DLD1 (cell line): Measurements from ENCODE around the gene TMEM214.

Source experiments
- in situ Hi-C: cut with HindIII; loops from 2 replicates; pipeline ENCODE4 v1.10.0; 2017; ENCODE audit warnings: low sequenced_read_pairs

Gene TMEM214

DNA sequence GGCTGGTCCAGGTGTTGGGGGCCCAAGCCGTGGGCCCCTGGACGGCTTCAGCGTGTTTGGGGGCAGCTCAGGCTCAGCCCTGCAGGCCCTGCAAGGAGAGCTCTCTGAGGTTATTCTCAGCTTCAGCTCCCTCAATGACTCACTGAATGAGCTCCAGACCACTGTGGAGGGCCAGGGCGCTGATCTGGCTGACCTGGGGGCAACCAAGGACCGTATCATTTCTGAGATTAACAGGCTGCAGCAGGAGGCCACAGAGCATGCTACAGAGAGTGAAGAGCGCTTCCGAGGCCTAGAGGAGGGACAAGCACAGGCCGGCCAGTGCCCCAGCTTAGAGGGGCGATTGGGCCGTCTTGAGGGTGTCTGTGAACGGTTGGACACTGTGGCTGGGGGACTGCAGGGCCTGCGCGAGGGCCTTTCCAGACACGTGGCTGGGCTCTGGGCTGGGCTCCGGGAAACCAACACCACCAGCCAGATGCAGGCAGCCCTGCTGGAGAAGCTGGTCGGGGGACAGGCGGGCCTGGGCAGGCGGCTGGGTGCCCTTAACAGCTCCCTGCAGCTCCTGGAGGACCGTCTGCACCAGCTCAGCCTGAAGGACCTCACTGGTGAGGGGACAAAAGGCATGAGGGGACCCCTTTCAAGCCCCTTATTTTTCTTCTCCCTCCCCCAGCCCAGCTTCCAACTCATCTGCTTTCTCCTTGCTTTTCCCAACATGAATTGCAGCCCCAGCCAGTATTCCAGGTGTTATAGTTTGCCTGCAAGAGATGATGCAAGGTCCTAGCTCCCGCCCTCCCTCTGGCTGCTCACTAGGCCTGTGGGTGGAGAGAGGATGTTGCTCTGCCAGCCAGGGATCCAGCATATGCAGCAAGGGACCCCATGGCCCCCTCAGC, 50.9 kb downstream of the TMEM214 start:
- in situ Hi-C loops, result no loop called here

DNA sequence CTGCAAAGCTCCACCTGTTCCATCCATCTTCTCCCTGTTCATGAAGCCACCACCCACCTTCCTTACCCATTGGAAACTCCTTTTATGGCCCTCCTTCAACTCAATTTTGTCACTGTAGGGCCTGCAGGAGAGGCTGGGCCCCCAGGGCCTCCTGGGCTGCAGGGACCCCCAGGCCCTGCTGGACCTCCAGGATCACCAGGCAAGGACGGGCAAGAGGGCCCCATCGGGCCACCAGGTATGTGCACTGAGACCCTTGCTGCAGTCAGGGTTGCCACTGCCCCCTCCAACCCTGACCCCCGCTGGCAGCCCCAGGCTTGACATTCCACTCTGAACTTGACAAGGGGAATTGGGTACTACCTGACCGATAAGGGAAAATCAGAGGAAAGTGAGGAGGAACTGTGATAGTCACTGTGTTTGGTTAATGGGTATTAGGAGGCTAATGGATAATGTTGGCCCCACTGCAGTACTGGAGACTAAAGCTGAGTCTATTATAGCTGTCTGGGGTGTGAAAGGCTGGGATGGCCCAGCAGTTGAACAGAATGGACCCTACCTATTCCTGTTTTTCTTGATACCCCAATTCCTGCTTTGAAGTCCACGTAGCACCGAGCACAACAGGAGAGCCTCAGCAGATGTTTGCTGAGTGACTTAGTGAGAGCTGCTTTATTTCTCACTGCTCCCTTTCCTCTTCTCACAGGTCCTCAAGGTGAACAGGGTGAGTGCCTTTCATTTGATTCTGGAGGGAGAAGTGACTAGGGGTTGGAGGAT, 51.7 kb downstream of the TMEM214 start:
- in situ Hi-C loops, result no loop called here

DNA sequence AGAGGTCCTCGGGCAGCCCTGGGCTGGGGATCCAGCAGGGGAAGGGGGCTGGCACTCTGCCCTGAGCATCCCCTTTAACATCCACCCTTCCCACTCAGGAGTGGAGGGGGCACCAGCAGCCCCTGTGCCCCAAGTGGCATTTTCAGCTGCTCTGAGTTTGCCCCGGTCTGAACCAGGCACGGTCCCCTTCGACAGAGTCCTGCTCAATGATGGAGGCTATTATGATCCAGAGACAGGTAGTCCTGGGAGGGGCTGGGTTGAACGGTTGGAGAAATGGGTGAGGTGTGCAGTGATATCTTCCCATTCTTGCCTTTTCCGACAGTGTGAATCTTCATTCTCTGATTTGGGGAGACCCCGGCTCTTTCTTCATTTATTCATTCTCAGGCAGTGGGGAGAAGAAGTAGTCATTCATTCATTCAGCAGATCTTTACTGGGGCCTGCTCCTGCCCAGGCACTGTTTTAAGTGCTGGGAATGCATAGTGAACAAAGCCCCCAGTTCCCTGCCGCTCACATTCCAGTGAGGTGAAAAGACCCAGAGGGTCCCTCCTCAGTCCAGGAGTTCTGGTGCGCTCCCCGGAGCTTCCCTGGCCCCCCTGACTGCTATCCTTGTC, 52.4 kb downstream of the TMEM214 start:
- in situ Hi-C loops, result no loop called here

DNA sequence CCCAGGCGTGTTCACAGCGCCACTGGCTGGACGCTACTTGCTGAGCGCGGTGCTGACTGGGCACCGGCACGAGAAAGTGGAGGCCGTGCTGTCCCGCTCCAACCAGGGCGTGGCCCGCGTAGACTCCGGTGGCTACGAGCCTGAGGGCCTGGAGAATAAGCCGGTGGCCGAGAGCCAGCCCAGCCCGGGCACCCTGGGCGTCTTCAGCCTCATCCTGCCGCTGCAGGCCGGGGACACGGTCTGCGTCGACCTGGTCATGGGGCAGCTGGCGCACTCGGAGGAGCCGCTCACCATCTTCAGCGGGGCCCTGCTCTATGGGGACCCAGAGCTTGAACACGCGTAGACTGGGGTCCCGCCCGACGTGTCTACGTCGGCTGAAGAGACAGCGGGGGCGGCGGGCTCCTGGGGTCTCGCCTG, 52.9 kb downstream of the TMEM214 start:
- in situ Hi-C loops, result no loop called here

DNA sequence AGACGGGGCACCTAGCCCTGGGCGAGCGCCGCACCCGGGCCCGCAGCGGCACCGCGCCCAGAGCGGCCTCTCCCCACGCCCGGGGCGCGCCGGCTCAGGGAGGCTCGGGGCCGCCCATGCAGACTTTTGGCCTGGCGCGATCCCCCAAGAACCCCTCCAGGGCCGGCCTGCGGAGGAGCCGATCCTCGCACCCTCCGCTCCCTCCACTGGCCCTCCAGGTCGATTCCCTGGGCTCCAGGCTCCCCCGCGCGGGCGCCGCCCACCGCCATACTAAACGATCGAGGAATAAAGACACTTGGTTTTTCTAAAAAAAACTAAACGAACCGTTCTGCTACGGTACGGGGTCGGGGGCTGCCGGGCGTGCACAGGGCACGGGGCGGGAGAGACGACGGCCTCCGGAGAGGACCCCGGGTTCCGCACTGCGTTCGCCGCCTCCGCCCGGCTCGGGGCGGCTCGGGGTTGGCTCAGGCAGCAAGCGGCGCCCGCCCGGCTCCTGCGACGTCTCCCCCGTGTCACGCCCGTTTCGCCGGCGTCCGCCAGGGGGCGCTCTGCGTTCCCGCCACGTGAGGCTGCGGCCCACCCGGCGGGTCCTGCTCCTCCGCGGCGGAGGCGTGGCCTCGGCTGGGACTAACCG, 53.4 kb downstream of the TMEM214 start:
- in situ Hi-C loops, result no loop called here

DNA sequence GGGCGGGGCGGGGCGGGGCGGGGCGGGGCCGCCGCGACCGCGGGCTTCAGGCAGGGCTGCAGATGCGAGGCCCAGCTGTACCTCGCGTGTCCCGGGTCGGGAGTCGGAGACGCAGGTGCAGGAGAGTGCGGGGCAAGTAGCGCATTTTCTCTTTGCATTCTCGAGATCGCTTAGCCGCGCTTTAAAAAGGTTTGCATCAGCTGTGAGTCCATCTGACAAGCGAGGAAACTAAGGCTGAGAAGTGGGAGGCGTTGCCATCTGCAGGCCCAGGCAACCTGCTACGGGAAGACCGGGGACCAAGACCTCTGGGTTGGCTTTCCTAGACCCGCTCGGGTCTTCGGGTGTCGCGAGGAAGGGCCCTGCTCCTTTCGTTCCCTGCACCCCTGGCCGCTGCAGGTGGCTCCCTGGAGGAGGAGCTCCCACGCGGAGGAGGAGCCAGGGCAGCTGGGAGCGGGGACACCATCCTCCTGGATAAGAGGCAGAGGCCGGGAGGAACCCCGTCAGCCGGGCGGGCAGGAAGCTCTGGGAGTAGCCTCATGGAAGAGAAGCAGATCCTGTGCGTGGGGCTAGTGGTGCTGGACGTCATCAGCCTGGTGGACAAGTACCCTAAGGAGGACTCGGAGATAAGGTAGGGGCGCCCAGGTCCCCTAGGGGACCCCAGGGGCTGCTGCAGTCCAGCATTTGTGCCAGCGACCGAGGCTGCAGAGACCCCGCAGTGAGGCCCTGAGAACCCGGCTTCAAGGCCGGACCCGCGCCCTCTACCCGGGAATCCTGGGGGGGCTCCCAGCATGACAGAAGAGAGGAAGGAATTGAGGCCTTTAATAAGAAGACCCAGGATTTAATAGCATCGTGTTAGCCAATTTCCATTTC, 54.2 kb downstream of the TMEM214 start, which contains the start of gene KHK:
Gene KHK (plus strand): TSS at position 49 of the 870 bp plus-strand sequence. CDS start 488 bp downstream, at position 537.
- in situ Hi-C loops, result no loop called here

DNA sequence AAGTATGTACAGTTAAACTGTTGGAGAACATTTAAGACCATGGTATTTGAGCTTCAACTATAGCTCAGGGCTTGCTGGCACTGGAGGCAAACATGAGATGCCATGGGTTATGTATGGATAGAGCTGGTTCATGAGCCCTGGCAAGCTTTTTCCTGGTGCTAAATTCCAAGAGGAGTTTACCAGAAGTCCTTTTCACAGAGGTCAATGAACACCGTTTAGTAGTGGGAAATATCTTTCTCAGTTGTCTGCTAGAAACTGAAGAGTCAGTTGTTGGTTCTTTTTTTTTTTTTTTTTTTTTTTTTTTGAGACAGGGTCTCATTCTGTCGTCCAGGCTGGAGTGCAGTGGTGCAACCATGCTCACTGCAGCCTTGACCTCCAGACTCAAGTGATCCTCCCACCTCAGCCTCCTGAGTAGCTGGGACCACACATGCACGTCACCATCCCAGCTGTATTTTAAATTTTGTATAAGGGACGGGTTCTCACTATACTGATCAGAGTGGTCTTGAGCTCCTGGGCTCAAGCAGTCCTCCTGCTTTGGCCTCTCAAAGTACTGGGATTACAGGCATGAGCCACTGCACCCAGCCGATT, 55.2 kb downstream of the TMEM214 start:
- in situ Hi-C loops, result no loop called here

- in situ Hi-C loops, result no loop called here
Observed at GRCh38 chr2:27088634-27089033, 55.9 kb downstream of the TMEM214 start.

DNA sequence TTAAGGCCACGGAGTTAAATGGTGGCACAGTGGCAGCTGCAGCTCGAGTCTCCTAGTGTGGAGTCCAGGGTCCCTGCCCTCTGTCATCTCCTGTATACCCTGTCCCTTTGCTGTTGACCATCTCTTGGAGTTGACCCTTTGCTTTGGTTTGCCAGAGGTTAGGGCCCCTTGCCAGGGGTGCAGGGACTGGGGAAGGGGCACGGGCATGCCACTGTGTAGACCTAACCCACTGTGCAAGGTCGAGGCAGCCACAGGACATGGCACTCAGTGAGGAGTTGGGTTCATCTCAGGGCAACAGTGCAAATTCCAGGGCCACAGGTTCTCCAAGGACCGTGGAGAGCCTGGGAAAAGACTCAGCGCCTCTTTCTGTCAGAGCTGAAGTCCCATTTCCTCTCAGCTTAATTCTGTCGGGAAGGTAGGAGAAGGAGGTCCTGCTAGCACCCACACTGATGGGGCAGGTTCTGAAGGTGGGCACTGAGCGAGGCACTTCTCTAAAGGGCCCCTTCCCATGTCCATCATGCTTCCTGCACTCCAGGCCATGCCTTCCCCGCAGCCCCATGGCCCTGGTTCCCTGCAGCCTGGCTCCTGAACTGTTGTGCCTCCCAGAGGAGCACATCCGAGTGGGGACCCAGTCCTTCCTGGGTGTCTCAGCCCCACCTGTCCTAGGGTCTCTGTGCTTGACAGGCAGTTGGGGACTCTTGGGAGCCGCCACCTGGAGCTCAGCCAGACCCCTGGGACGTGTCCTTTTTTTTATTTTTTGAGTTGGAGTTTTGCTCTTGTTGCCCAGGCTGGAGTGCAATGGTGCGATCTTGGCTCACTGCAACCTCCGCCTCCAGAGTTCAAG, 56.6 kb downstream of the TMEM214 start:
- in situ Hi-C loops, result no loop called here
